HG03097 (cell line): ENCODE measurements around the gene XRCC4.
"Not testable (repeated sequence)": the region's sequence is repeated elsewhere in the genome, so short reads cannot be mapped to it uniquely, and the experiment has no call there.

ENCODE experiments used
- ATAC-seq: cut with Tn5 transposase; IDR thresholded peaks from one replicate; pipeline ENCODE4 v1.9.1; 2021; ENCODE audit not compliant: unreplicated experiment, low FRiP score

The XRCC4 gene

DNA sequence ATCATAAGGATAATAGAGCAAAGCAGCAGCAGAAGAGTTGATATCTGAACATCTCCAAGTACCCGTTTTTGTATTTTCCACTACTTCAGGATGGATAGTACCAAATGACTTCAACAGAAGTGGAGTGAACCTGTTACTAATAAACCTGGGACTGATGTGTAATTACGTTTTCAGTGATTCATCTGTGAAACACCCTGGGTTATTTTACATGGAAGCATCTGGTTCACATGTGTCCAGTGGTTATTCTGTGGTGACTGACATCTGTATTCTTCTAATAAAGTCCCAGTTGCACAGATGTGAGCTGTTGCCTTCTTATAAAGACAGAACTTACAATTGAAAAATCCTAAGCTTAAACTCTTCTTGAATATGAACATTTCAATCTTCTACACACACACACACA, 254.5 kb downstream of the XRCC4 start:
- ATAC-seq = no peak

DNA sequence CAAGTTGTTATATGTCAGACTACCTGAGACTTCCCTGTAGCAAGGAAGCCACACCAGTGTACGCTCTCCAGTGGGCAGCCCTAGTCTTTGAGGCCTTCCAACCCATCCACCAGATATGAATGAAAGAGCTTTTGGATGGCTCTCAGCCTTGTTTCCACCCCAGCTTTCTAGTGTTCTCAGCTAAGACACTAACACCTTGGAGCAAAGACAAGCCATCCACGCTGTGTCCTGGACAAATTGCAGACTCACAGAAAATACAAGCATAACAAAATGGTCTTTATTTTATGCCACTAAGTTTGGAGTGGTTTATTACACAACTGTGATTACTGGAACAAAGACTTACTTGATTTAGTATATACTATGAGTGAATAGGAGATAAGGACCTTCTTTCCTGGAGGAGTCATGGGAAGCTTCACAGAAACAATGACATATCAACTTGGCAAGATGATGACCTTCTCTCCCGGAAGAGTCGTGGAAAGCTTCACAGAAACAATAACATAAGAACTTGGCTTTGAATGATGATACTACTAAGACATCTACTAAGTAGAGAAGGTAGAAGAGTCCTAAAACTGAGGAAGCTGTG, 260.2 kb downstream of the XRCC4 start:
- no peak for ATAC-seq

DNA sequence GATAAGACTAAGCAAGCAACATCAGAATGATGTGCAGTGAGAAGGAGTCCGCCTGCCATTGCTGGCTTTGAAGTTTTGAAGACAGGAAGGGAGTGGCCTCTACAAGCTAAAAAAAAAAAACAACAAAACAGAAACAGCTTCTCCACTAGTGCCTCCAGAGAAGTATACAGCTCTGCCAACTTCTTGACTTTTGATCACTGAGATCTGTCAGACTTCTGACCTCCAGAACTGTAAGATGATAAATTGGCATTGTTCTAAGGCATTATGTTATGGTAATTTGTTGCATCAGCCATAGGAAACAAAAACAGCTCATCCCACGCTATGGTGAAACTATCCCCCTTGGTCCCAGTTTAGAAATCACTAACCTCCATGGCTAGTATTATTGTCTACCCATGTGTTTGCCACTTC, 263.2 kb downstream of the XRCC4 start:
- no peak for ATAC-seq

DNA sequence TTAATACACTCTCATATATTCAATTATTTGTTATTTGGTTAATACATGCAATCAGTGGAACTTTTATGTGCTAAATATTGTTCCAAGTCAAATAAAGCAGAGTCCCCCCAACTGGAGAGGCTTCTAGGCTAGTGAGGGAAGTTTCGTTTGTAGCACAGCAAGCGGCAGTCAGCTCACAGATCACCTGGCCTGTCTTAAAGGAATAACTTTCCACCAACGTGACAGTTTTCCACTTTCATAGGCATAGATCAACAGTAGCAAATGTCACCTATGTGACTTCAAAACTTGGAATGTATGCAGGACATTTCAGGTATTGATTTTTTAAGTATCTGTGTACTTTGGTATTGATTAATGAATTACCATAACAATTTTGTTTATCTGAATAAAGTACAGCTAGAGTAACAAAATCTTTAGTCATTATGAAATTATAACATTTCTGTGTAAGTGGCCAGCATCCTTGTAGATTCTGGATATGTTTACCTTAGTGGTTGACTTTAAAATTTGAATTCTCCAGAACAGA, 264.5 kb downstream of the XRCC4 start:
- no peak for ATAC-seq

DNA sequence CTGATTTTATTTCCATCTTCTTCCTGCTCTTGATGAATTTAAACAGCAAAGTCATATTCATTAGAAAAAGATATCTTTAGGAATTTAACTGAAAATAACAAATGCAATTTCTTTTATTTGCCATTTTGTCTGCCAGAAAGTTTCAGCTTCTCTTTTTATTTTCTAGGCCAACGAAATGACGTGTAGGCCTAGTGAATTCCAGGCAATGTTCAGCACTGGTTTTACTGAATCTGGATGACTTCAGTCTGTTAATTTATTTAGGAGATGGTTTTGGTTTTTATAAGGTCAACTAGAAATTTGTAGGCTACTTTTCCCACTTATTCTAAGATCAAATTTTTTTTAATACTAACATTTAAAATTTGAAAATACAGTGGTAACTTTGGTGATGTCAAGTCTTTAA, 265.1 kb downstream of the XRCC4 start:
- ATAC-seq = no peak

DNA sequence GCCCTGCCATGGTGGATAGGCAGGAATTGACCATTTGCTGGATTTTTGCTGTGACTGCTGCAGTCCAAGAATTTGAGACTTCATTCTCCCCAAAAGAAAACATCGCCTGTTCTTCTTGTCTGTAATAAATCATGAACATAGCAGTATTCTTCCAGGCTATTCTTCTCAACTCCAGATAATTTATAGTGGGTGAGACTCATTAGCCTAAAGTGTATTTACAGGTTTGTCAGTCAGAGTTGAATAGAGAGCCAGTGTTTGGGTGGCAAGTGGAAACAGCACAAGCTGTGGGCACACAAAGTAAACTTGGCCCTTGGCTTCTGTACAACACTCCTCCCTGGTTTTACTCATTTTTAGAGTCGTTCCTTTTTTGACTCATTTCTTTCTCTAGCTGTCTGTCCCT, 266.0 kb downstream of the XRCC4 start:
- ATAC-seq = no peak

DNA sequence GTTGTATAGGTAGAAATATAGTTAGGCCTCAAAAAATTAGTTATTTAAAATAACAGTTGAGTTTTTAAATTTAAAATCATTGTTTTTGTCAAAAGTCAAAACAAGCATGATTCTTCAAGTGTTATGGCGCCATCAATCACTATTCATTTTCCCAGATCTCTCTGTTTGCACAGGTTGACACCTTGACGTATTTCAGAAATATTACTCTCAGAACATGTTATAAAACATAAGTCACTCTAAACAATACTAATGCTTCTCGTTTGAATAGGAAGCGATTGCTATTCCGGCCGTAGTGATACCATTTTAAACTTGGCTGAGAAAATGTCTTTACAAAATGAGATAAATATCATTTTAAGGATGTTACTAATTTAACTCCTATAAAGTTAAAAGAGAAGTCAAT, 268.1 kb downstream of the XRCC4 start:
- no peak for ATAC-seq

DNA sequence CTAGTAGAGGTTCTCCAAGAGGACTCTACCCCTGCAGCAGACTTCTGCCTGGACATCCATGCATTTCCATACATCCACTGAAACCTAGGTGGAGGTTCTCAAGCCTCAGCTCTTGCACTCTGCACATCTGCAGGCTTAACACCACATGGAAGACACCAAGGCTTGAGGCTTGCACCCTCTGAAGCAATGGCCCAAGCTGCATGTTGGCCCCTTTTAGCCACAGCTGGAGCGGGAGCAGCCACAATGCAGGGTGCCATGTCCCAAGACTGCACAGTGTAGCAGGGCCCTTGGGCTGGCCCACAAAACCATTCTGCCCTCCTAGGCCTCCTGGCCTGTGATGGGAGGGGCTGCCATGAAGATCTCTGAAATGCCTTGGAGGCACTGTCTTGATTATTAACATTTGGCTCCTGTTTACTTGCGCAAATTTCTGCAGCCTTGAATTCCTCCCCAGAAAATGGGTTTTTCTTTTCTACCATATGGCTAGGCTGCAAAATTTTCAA, 271.0 kb downstream of the XRCC4 start:
- ATAC-seq = no peak

DNA sequence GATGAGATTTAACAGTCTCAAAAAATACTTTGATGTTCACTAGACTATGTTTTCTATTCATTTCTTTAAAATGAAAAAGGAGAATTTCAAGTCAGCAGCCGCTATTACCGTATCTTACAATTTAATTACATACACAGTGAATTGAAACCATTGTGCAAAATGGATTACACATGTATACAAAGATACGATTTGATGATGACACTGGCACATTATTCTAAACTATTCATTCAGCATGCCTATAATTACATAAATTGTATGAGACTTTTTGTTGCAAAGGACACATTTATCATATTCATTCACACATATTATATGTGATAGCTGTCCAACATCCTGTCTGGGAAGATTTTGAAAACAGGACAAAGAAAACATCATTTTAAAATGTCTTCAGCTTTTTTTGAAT, 275.9 kb downstream of the XRCC4 start:
- no peak for ATAC-seq

DNA sequence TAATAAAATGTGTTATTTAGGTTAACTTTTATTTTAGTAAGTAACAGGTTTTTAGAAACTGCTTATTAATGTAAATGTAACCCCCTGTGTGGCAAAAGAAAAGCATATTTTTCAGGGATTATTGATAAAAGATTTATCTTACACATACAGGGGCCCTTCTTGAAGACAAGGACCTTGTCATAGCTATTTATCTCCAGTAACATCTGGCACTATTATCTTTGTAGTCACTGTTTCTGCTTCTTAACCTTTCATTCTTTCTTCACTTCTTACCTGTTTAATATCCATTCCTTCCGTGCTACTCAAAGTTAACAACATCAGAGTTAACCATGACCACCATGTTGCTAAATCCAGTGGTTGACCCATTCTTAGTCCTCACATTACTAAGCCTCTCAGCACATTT, 276.4 kb downstream of the XRCC4 start:
- no peak for ATAC-seq

DNA sequence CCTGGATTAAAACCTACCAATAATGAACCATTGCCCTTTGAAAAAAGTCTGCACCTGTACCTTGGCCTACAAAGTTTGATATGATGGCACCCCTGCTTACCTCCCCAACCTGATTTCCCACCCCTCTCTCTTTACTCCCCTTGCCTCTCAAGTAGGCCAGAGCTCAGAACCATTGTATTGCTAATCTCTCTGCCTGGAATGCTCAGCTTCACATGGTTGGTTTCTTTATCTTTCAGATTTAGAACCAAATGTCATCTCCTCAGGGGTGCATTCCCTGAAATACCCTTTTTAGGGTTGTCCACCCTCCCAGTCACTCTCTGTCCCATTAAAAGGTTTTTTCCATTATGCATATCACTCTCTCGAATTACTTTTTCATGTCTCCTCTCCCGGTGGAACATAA, 277.6 kb downstream of the XRCC4 start:
- no peak for ATAC-seq

DNA sequence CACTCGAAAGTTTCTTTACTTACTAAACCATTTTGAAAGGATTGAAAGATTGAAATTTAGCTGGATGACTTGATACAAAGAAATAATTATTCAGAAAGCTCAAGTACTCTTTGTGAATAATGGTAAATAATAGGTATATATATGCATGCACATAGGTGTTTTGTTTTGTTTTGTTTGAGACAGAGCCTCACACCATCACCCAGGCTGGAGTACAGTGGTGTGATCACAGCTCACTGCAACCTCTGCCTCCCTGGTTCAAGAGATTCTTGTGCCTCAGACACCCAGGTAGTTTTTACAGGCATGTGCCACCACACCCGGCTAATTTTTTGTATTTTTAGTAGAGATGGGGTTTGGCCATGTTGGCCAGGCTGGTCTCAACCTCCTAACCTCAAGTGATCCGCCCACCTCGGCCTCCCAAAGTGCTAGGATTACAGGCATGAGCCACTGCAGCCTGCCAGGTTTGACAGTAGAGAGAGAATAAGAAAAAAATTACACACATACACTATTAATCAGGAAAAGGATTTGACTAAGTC, 278.2 kb downstream of the XRCC4 start:
- not testable (repeated sequence) for ATAC-seq

DNA sequence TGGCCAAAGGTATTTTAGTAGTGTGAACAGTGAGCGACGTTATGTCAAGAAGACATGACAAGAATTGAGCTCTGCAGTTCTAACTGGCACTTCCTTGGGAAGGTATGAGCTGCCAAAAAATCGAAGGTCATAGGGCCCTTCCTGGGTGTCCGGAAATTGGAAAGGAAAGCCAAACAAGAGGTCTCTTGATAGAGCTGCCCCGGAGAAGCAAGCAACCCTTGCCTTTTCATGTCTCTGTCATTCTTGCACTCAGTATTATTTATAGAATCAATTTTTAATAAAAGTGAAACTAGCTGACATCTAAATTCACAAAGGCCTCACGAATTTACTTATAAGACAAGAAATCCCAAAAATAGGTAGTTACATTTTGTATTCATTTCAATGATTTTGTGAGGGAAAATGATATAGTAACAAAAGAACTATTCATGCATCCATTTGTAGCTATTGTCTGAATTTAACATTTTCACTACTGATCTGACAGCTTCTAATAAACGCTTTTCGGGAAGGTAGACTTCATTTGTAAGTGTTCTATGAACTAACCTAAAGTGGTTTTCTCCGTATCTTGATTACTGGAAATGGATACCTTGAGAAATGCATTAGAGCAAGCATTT, 280.4 kb downstream of the XRCC4 start:
- ATAC-seq = no peak

DNA sequence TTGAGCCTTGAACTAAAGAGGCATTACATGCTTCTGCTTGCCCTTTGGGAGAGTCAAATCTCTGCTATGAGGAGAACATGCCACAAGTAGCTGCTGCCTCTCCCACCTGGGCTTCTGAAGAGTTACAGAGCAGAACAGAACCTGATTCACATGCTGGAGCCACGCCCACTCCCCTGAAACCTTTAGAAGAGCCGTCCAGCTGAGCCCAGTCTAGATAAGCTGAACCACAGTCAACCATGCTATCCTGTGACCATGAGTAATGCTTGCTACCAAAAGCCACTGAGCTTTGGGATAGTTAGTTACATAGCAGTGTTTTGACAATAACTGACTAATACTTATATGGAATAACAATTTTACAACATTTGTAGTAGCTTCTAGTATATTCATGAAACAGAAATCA, 283.2 kb downstream of the XRCC4 start:
- ATAC-seq = no peak

DNA sequence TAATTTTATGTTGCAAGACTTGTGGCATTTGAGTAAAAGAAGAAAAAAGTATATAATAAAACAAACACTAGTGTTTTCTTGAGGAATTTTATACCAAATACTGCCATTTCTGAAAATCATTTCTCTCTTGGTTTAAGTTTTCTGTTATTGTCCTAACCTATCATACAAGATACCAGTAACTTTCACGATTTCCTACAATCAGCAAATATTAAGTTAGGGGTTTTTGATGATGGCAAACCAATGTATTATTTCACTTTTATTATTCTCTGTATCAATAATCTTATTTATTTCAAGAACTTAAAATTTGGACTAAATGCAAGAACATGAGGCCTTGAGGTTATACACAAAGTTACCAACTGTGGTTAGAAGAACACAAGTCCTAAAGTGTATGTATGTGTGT, 285.2 kb downstream of the XRCC4 start:
- no peak for ATAC-seq

DNA sequence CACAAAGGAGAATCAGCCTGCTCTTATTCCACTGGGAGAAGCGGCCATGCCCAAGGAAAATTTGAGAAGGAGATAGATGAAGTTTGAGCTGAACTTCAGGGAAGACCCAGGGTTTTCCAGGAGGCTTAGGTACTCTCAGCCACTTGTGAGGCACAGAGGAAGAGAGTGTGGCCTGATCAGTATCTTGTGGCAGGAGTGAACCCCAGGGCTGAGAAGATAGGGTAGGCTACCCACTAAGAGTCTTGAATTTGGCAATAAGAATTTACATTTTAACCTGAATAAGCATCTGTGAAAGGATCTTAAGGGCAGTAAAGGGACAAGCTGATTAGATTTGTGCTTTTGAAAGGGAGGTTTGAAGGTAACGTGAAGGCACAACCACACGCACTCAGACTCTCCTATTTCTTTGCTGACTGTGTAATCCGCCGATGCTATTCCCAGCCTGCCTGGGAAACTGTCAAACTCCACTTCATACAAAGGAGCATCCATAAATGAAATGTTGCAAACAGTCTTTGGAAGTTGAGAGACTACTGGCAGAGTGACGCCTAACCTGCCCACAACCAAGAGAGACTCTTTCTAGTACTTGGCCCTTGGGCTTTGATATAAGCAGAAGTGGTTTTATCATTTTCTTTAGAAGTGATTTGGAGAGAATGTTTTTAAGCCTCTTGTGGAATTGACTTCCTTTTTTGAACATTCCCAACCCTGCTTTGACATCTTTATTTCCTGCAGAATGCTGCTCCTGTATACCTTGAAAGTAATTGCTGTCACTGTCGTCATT, 286.0 kb downstream of the XRCC4 start:
- no peak for ATAC-seq

DNA sequence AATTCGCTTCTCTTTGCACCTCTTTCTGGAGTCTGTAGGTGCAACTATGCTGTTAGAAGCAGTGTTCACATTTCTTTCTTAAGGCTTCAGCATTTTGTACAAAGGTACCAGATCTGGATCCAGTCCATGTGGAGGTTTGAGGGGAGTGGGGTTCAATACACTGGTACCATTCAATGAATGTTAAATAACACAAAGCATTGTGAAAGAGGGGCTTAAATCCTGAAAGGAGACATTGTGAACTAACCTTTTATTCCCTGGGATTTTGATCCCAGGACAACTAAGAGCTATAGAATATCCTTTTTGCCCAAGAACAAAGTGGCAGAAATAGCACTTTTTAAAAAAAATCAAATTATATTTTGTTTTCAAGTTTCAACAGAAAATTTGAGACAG, 286.5 kb downstream of the XRCC4 start:
- no peak for ATAC-seq

DNA sequence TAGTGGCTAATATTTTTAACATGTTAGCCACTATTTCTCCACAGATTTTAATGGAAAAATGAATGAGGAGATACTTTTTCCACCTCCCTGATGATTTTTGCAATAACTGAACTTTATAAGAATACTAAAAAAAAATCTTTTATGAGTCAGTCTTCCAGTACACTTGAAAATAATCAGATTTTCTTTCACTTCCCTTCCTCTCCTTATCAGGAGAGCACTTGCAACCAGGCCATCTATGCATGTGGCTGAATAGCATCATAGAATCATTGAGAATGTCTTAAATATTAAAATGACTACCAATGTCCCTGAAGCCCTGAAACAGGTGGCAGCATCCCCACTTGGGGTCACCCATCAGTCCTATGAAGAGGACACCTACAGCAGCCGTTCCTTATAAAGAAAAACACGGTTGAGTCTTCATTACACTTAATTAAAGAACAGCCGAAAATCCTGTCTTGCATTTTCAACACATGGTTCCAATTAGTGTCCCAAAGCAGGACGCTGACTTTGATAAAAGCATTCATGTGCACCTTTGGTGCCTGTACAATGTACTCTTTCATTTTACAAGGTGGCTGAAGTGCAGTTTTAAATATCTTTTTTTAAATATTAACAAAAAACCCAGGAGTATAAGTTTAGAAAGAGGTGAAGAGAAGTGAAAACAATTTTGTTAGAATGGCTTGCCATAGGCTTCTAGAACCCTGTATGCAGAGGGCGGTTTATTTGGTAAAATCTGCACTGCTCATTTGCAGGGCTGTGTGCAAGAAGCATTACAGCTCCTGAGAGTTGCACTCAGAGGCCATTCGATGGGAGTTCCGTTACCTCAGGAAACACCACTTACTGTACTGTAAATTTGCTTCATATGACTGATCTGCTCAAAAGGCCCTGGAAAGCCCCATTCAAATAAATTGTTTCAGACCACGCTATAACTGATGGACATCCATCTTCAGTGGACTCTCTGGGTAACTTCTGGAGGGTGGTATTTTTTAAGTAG, 287.3 kb downstream of the XRCC4 start:
- ATAC-seq = no peak

DNA sequence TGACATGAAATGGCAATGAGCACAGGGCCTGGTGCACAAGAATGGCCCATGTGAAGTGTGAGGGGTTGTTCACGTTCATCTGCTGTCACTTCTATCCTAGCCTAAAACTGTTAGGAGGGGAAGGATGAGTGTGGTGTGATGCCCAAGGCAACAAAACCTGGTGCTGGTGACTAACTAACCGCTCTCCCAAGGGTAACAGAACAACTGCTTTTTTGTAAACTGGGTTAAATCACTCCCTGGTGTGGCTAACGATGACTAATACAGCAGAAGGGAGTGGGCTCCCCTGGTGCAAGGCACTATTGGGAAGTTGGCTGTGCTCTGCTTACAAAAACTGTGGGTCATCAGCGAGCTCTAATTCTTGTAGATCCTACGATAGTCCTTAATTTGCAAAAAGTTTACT, 291.0 kb downstream of the XRCC4 start:
- no peak for ATAC-seq

DNA sequence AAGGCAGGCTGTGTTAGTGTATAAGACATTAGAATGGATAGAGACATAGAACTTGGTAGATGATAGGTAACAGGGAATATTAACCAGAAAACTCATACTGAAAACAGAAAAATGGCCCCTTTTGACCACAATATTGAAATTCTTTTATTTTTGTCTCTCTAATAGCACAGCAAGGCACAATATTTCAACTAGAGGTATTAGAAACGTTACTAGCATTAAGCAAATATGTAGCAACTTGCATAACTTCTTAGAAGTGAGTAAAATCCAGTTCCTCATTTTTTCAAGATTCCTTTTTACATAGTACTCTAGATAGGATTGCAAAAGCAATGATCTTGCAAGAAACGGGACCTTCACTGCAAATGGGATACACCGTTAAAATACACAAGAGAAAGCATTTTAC, 291.5 kb downstream of the XRCC4 start:
- no peak for ATAC-seq
